Activated effector memory CD4-positive, alpha-beta T cell treated with anti-CD3 and anti-CD28 coated beads, Interleukin-2, amount 50 U/mL, for 16 hours (primary cell): ENCODE data around the gene SIGLEC7.

Experiments
- DNase-seq: peaks from one replicate; pipeline ENCODE4 v3.0.0-alpha.2; 2020

The SIGLEC7 gene

GRCh38 chr19:51119611-51120010 lies 22.5 kb upstream of the SIGLEC7 start:
- DNase-seq = no peak

- DNase-seq = no peak
Measured at GRCh38 chr19:51120160-51120559, 21.9 kb upstream of the SIGLEC7 start.

- DNase-seq = no peak
Measured at GRCh38 chr19:51121257-51121656, 20.8 kb upstream of the SIGLEC7 start.

DNA sequence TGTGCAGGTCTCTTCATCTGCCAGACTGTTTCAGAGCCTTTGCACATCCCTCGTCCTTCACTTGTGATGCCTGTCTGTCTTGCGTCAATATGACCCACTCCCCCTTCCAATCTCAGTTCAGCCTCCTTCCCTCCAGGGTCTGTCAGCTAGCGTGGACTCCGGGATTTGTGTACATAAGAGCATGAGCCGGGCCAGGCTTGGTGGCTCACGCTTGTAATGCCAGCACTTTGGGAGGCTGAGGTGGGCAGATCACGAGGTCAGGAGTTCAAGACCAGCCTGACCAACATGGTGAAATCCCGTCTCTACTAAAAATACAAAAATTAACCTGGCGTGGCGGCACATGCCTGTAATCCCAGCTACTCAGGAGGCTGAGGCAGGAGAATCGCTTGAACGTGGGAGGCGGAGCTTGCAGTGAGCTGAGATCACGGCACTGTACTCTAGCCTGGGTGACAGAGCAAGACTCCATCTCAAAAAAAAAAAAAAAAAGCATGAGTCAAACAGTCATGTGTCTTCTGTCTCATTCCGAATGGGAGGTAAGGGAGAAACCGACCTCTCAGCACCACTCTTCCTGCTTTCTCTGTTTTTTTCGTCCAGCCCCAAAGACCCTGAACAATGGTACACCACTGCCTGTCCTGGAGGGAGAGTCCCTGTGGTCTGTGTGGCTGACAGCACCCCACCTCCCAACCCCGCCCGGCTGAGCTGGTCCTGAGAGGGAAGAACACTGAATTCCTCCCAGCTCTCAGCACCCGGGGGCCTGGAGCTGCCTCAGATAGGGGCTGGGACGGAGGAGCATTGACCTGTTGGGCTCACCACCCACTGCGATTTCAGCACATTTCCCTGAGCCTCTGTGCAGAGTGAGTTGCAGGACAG lies 19.8 kb upstream of the SIGLEC7 start:
- DNase-seq = no peak

- DNase-seq = peak; percentile 73
Measured at GRCh38 chr19:51123381-51123800, 18.7 kb upstream of the SIGLEC7 start.

DNA sequence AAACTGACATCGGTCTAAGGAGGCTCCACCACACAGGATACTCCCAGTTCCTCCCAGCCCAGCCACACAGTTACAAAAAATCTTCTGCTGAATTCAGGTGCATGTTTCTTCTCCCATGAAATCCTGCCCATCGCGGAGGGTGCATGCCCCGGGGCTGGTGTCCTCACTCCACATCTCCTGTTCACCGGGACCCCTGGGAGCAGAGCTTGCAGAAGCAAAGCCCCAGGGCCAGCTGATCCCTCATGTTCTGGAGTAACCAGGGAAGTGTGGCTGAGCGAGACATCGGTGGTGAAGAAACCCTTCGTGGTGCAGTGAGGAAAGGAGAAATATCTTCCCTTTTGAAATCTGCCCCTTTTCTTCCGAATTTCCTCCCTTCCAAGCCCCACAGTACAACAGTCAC lies 18.3 kb upstream of the SIGLEC7 start:
- DNase-seq = no peak

GRCh38 chr19:51124216-51124615 lies 17.9 kb upstream of the SIGLEC7 start:
- no peak for DNase-seq

GRCh38 chr19:51124729-51125128 lies 17.4 kb upstream of the SIGLEC7 start, which contains the start of gene SIGLEC9:
Gene SIGLEC9, plus strand, starts transcription at chr19:51124906. Its CDS starts 69 bp downstream, at chr19:51124975.
- DNase-seq = peak; percentile 56

DNA sequence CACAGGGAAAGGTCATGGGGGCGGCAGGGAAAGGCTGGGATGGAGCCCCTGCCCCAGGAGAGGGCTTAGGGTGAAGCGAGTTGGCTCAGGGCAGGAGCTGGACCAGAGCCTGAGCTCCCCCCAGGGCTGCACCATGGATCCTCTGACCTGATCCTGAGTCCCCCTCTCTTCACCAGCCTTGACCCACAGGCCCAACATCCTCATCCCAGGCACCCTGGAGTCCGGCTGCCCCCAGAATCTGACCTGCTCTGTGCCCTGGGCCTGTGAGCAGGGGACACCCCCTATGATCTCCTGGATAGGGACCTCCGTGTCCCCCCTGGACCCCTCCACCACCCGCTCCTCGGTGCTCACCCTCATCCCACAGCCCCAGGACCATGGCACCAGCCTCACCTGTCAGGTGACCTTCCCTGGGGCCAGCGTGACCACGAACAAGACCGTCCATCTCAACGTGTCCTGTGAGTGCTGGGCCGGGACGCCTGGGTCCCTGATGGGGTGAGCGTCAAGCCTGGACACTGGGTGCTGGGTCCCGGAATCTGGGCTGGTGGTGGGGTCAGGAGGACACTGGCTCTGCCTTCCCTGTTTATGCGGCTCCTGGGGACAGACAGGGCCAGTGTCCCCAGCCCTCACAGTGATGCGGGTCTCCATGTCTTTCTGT lies 16.6 kb upstream of the SIGLEC7 start:
- DNase-seq = peak; percentile 57

GRCh38 chr19:51127032-51127431 lies 15.1 kb upstream of the SIGLEC7 start:
- peak; percentile 53 for DNase-seq

DNA sequence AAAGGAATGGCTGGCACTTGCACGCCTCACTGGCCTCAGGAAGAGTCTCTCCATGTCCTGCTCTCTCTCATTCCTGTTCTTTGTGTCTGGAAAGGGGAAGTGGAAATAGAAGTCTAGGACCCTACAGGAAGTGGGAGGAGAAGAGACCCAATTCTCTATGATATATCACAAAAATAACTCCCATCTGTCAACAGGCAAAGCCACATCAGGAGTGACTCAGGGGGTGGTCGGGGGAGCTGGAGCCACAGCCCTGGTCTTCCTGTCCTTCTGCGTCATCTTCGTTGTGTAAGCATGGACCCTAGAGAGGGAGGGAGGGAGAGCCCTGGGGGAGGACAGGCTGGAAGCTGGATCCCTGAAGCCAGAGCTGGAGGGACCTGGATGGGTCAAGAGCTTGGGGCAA lies 14.3 kb upstream of the SIGLEC7 start:
- DNase-seq = peak; percentile 54

GRCh38 chr19:51128227-51128626 lies 13.9 kb upstream of the SIGLEC7 start:
- DNase-seq = peak; percentile 31

DNA sequence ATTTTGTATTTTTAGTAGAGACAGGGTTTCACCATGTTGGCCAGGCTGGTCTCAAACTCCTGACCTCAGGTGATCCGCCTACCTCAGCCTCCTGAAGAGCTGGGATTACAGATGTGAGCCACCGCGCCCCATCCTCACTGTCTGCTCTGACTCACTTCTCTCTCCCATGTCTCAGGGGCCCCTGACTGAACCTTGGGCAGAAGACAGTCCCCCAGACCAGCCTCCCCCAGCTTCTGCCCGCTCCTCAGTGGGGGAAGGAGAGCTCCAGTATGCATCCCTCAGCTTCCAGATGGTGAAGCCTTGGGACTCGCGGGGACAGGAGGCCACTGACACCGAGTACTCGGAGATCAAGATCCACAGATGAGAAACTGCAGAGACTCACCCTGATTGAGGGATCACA lies 12.4 kb upstream of the SIGLEC7 start:
- peak; percentile 14 for DNase-seq

DNA sequence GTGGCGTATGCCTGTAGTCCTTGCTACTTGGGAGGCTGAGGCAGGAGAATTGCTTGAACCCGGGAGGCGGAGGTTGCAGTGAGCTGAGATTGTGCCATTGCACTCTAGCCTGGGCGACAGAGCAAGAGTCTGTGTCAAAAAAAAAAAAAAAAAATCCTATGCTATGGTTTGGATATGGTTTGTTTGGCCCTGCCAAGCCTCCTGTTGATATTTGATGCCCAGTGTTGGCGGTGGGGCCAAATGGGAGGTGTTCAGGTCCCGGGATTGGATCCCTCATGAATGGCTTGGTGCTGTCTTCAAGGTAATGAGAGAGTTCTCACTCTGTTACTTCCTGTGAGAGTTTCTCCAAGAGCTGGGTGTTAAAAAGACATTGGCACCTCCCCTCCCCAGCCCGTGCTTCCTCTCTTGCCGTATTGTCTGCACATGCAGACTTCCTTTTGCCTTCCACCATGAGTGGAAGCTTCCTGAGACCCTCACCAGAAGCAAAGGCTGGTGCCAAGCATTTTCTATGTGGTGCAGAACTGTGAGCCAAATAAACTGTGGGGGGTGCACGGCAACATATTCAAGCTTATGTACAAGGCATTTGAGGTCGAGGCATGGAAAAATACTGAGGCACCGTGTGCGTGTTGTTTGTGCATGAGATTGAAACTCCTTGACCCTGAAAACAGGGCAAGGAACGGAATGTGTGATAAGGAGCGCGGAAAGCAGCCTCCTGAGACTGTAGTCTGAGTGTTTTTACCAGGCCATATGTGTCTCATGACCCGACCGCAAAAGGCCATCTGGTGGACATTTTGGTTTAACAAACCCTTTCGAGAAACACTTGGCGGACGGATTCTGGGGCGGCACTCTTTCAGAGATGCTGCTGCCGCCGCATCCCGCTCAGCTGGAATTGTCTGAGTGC lies 10.1 kb upstream of the SIGLEC7 start:
- peak; percentile 61 for DNase-seq

DNA sequence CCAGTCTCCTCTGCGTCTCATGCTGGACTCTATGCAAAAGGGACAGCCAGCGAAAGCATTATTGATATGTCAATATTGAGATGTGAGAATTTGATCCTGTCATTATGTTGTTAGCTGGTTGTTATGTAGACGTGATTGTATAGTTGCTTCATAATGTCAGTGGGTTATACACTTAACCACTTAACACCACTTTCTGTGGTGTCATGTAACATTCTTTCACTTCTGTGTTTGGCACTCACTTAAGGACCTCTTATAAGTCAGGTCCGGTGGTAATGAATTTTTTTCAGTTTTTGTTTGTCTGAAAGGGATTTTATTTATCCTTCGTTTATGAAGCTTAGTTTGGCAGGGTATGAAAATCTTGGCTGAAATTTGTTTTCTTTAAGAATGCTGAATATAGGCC lies 7.1 kb upstream of the SIGLEC7 start:
- no peak for DNase-seq

- DNase-seq = peak; percentile 50
Measured at GRCh38 chr19:51135986-51136762, 5.9 kb upstream of the SIGLEC7 start.

DNA sequence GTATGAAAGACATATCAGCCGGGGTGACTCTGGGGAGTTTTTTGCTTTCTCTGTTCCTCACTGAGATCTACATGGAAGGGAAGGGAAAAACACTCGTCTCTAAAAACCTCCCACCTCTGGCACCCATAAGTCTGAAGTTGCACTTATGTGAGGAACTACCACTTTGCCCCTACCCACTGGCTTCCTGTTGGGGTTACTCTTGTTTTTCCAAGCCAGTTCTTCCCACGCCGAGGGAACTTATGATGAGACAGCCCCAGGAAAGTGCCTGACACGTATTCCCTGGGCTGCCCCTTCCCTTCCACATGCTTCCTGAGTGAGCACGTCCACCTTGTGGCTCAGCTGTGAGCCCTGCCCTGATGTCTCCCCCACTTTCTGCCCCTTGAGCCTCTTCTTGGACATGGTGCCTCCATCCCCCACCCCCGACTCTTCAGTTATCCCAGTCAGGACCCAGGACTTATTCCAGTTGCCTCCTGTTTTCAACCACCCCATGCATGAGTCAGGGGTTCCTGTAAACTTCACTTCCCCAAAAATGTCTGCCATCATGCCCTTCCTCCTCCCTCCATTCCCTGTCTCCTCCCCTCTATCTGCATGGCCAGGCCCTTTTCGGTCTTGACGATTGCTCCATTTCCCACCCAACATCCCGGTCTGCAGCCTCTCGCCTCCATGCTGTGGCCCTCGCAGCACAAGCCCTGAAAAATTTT lies 5.1 kb upstream of the SIGLEC7 start:
- DNase-seq = peak; percentile 39

- DNase-seq = peak; percentile 42
Measured at GRCh38 chr19:51137792-51138425, 4.2 kb upstream of the SIGLEC7 start.

GRCh38 chr19:51138549-51138979 lies 3.5 kb upstream of the SIGLEC7 start:
- no peak for DNase-seq

DNA sequence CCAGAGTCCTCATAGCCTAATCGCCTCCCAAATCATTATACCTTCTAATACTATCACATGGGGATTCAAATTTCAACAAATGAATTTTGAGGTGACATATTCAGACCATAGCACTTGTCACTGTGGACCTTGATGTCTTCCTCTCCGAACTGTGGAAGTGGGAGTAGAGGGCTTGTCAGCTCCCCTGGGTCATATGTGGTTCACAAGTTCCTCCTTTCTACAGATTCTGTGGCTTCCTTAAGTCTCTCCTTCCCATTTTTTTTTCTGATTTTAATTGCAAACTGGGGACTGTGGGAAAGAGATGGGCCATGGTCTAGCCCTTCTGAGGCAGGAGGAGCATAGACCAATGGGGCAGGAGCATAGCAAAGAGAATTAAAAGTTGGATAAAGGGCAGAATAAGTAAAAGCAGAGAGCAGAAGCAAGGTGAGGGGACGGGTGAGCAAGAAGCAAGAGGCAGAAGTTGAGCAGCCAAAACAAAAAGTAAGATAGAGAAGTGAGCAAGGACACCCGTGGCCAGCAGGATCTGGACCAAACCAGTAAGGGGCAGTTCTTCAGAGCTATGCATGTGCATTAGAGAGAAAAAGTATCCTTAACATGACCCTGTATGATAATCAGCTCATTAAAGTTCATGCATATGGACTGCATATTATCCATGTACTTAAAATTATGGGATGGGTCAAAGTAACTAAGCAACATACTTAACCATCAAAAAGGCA lies 2.6 kb upstream of the SIGLEC7 start:
- no peak for DNase-seq
